Right lobe of liver (tissue), 4 donors: Measurements from ENCODE around the gene FAM171A1.

Source experiments
- CTCF ChIP-seq, 4 donors: fragments of 200-600 bp in 3 of 4; fragments of 450-650 bp in 1 of 4; IDR thresholded peaks; one replicate each; pipeline versions ENCODE4 v1.5.1 to v1.8.0; 2016 to 2022; ENCODE audit warnings: antibody characterized with exemption in 4 of 4, mild to moderate bottlenecking in 2 of 4
- POLR2A ChIP-seq: fragments of 450-650 bp; IDR thresholded peaks from one replicate; pipeline ENCODE4 v1.6.1; 2017; ENCODE audit warnings: antibody characterized with exemption, mild to moderate bottlenecking
- donor health status: DM: no; HTN: no; CAD: no.
- donor health status: DM: no; HTN: no; CAD: no.
- donor health status: DM: no; HTN: yes; CAD: no.

- TF ChIP-seq POLR2A (no peak), CTCF (IDR thresholded peaks at IDR 0.05) (no peak)
These were observed 8.0 kb upstream of the FAM171A1 start for GRCh38 chr10:15379078-15379477.
